HG03342 (cell line): ENCODE results near the gene UGT1A9.

Source experiments
- ATAC-seq: cut with Tn5 transposase; IDR thresholded peaks from one replicate; pipeline ENCODE4 v1.9.1; 2021; ENCODE audit warnings: mild to moderate bottlenecking, moderate library complexity; ENCODE audit not compliant: unreplicated experiment

Gene UGT1A9

DNA sequence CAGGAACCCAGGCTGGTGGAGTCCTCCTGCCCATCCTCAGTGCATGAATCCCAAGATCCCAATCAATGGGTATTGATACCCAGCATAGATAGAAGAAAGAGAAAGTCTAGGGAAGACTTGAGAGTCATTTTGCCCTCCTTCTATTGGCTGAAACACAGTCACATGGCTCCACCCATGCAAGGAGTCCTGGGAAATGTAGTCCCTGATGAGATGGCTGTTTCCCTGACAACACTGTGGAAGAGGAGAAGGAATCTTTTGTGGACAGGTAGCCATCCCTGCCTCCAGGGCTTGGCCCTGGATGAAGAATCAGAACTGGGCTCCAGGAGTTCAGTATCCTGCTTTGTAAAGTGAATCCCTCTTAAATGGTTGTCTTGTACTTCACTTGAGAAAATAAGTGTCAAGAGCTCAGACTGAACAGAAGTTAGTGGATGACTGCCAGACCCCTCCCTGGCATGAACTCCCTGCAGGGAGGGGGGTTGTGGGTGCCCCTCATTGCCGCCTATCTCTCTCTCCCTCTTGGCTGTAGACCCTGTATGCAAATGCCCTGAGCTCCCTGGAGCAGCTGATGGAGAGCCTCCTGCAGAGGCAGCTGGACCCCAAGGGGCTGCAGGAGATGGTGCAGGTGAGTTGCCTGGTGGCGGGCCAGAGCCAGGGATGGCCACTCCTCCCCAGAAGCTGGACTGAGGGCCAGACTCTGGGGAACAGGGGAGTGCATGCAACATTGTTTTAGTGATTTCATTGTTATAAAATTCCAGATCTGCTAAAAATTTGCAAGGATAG, 142.5 kb downstream of the UGT1A9 start:
- ATAC-seq = no peak

DNA sequence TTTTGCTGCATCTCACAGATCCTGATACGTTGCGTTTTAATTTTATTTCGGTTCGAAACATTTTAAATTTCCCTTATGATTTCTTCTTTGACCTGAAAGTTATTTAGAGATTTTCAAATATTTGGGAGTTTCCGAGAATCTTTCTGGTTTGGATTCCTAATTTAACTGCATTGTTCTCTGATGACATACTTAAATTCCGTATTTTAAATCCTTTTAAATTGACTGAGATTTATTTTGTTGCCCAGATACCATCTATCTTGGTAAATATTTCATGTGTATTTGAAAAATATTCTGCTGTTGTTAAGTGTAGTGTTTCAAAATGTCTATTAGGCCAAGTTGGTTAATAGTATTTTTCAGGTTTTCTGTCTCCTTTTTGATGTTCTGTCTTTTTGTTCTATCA, 144.2 kb downstream of the UGT1A9 start:
- no peak for ATAC-seq

- ATAC-seq = no peak
These were observed 144.6 kb downstream of the UGT1A9 start for GRCh38 chr2:233816334-233816733.

- ATAC-seq = no peak
These were observed 145.1 kb downstream of the UGT1A9 start for GRCh38 chr2:233816771-233817170.

DNA sequence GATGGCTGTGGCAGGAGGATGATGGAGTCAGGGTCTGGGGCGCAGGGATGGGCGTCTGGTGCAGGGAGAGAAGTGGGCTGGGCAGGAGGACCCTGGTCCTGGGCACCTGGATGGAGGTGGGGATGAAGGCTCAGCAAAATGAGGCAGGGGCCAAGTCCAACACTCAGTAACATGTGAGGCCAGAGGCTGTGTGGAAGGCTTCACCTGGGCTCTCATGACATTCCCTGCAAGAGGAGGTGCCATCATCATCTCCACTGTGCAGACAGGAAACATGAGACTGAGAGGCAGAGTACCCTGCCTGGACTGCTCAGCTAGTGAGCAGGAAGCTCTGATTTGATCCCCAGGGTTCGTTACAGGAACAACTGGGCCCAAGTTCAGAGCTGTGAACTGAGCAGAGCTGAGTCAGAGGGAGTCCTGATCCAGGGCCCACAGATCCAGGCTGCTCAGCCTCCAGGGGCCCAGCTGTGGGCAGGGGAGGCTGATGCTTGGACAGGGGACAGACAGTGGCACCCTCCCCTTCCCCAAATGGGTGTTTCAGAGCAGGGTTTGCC, 145.7 kb downstream of the UGT1A9 start:
- ATAC-seq = no peak

DNA sequence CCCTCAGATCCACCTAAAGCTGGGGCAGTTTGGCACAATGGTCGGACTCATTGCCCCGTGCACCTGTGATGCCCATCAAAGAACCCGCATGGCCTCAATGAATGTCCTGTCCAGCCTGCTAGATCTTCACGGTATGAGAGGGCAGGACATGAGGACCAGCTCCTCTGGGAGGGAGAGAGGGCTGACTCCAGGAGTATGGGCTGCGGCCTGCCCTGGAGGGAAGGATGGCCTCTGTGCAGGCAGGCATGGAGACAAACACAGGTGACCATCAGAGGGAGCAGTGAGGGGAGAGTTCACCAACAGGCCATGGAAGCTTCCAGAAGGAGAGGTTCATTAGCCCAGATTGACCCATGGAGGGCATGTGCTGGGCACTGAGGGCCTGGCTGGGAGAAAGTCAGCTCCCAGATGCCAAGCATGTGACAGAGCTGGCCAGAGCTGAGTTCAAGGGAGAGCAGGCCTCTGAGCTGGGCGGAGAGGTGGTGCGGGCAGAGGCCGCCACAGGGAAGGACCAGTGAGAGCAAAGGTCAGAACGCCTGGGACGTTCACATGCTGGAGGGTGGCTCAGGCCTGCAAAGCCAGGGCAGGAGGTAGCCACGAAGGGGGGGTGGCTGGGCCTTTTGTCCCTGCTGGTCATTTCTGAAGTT, 146.4 kb downstream of the UGT1A9 start:
- ATAC-seq = no peak

- no peak for ATAC-seq
These were observed 147.2 kb downstream of the UGT1A9 start for GRCh38 chr2:233818639-233819621.

DNA sequence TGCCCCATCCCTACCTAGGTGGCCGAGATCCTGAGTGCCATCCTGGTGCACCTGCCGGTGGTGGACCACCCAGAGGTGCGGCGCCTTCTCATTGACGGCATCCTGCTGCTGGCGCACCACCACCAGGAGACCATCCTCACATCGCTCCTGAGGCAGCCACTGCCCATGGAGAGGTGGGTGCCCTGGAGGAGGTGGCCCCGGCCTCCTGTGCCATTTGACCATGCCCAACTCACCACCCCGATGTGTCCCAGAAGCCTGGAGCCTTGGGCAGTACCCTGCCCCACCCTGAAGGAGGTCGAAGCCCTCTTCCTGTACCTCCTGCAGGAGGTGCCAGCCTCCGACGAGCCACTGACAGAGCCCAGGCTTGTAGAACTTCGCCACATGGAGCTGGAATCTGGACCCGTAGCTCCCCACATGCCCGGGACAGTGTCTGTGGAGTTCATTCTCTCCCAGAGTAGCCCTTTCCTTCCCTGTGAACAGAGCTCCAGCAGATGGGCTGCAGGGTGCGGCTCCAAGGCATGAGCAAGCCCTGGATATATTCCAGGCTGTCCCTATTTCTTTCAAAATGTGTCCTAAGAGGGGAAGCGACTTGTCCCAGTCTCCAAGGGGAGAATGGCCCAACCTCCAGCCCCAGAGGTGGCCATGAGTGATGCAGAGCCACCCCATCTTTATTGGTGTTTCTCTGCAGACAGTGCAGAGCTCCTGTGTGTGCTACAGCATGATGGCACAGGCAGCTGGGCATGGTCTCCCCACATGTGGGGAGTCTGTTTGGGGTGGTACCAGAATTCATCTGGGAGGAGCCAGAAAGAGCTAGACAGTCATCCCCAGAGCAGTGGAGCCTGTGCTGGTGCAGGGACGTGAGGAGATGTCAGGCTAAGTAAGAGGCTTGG, 148.4 kb downstream of the UGT1A9 start:
- ATAC-seq = no peak

- no peak for ATAC-seq
These were observed 149.0 kb downstream of the UGT1A9 start for GRCh38 chr2:233820774-233821105.

DNA sequence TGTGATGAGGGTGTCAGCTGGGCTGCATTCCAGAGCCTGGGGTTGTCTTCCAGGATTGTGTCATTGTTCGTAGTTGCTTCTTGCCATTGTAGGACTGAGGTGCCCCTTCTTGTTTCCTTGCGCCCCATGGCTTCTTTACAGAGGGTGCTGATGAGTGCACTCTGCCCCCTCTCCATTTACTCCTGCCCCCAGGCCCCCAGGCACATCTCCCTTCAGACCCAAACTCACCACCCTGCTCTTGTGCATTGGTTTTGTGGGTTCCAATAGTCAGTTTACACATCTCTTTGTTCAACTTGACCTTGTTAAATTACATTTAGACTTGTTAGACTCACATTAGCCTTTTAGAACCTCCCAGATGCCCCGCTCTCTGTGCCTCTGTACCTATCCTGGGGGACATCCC, 149.5 kb downstream of the UGT1A9 start:
- ATAC-seq = no peak

GRCh38 chr2:233821709-233822100, 150.0 kb downstream of the UGT1A9 start:
- no peak for ATAC-seq

DNA sequence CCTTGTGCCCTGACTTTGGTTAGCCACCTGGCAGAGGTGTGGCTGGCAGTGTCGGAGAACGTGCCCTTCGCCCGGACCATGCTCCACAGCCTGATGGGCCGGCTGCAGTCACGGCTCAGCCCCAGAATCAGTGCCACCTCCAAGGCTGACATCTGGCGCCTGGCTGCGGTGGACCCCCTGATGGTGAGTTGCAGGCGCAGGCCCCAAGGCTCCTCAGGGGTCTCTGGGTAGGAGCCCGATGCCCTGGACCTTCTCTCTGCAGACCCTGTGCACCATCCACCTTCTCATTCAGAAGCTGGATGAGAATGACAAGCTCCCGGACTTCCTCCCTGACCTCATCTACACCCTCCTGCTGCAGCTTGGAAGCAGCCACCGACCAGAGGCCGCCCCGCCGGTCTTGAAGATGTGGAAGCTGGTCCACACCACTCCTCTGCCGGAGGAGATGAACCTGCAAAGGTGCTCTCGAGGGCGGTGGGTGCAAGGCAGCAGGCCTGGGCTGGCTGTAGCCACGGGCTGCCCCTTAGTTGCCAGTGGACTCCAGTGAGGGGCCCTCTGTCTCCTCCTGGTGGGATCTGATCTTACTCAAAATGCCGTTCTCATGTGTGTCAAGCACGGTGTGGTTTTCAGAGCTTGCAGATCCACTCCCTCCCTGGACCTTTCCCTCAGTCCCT, 150.5 kb downstream of the UGT1A9 start:
- no peak for ATAC-seq
